Spinal cord (tissue), 10 donors: ENCODE results near the gene ASAP2. TPM values are rescaled to one million over a fixed set of nuclear protein-coding genes. Genes with fewer than 3 reads are reported as not detected.
A peak's percentile ranks its signal among the peaks of the same experiment; 100 is the strongest.

Experiments
- DNase-seq, 6 donors: peaks; one replicate each; pipeline versions ENCODE4 v3.0.0 to v3.0.0-alpha.2; 2013 to 2015; ENCODE audit warnings: low spot score in 6 of 6, low read depth in 4 of 6
- H3K27ac ChIP-seq: one replicate; pipeline ENCODE4 v1.5.1; 2013; ENCODE audit warnings: low read depth, low read length, control low read depth
- H3K27me3 ChIP-seq: one replicate; pipeline ENCODE4 v1.6.1; 2013; ENCODE audit warnings: low read length; ENCODE audit not compliant: control insufficient read depth, insufficient read depth
- H3K36me3 ChIP-seq: one replicate; pipeline ENCODE4 v1.6.1; 2013; ENCODE audit warnings: low read length; ENCODE audit not compliant: control insufficient read depth, insufficient read depth
- H3K4me1 ChIP-seq: one replicate; pipeline ENCODE4 v1.6.1; 2013; ENCODE audit warnings: low read length; ENCODE audit not compliant: control insufficient read depth, insufficient read depth
- H3K4me3 ChIP-seq: one replicate; pipeline ENCODE4 v1.5.1; 2013; ENCODE audit warnings: low read depth, low read length, control low read depth
- H3K9me3 ChIP-seq: one replicate; pipeline ENCODE4 v1.6.1; 2013; ENCODE audit warnings: low read length; ENCODE audit not compliant: control insufficient read depth, insufficient read depth
- WGBS: methylation state at CpG from one replicate; pipeline ENCODE4 v1.1.5; 2013; ENCODE audit warnings: missing lambda C conversion rate; ENCODE audit not compliant: insufficient coverage; 5-methylcytosine and 5-hydroxymethylcytosine counted together
- polyA plus RNA-seq, 2 donors: library from polyadenylated mRNA; unstranded; fragments of 120-200 nt; gene quantifications; one replicate each; pipeline ENCODE4 v1.2.1, GENCODE V29; 2013; ENCODE audit not compliant: insufficient read length in 2 of 2
- total RNA-seq, 2 donors: library from RNA; depleted of rRNA in 1 of 2; stranded (reverse); fragments of 120-200 nt in 1 of 2; fragments of >200 nt in 1 of 2; gene quantifications; one replicate each; pipeline versions ENCODE4 v1.2.3 to v1.2.4, GENCODE V29; 2013 to 2014
- donor health status: healthy.

Gene ASAP2
- total and polyA plus RNA-seq, 4 donors = 30.4 to 48.6 (median 32.5) TPM

GRCh38 chr2:9268301-9269080 lies 61.9 kb downstream of the ASAP2 start:
- Histone ChIP-seq H3K27me3 (no peaks in the 10 kb centered on the region), H3K27ac (no peak overlapping the region), H3K4me1 (peaks cover 19% of the 10 kb centered on the region), H3K9me3 (no peaks in the 10 kb centered on the region), H3K4me3 (no peak overlapping the region), H3K36me3 (no peaks in the 10 kb centered on the region)
- peak in 1 of 6 donors; percentile 24 for DNase-seq
- WGBS = 34% methylated on average over 15 of the region's 18 CpGs

DNA sequence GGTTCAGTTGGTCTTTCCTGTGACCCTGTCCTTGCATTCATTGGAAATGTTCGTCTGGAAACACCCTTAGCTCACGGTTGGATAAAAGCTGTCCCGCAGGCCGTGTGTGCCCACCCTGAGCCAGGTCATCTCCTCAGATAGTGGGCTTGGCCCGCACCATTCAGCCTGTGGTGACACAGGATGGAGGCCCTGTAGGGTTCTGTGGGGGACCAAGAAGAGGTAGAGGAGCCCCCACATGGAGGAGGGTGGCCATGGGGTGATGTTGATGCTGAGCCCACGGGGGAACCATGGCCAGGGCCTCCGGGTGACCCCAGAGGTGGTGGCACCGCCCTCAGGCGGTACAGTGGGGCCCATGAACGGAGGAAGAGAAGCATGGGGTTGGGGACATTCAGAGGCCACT lies 62.7 kb downstream of the ASAP2 start:
- Histone ChIP-seq H3K4me3 (no peak overlapping the region), H3K9me3 (no peaks in the 10 kb centered on the region), H3K4me1 (peaks cover 15% of the 10 kb centered on the region), H3K27me3 (no peaks in the 10 kb centered on the region), H3K27ac (no peak overlapping the region), H3K36me3 (no peaks in the 10 kb centered on the region)
- DNase-seq = no peak
- 84% methylated on average over 9 of the region's 10 CpGs for WGBS

GRCh38 chr2:9269695-9270360 lies 63.2 kb downstream of the ASAP2 start:
- Histone ChIP-seq H3K27me3 (no peaks in the 10 kb centered on the region), H3K4me3 (no peak overlapping the region), H3K27ac (no peak overlapping the region), H3K4me1 (peaks cover 15% of the 10 kb centered on the region), H3K36me3 (no peaks in the 10 kb centered on the region), H3K9me3 (no peaks in the 10 kb centered on the region)
- no peak for DNase-seq
- WGBS = 80% methylated on average over 1 of the region's 8 CpGs

DNA sequence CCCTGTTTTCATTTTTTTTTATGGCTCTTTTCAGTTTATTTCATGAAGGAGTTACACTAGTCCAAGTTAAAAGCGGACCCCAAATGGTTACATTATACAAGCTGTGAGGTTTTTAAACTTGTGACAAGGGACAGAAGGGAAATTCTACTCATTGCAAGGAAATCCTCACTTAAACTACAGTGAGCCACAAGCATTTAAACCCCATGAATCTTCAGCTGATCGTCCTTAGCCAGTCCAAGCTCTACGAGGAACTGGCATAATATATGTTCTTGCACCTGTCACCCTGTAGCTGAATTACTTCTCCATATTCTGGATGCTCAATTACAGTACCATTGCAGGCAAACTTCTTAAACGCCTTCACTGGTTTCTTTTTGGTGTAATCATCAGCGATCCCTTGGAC lies 64.5 kb downstream of the ASAP2 start:
- H3K27me3 ChIP-seq = no peaks in the 10 kb centered on the region
- H3K9me3 ChIP-seq = no peaks in the 10 kb centered on the region
- no peak overlapping the region for H3K27ac ChIP-seq
- no peak overlapping the region for H3K4me3 ChIP-seq
- H3K4me1 ChIP-seq = peaks cover 20% of the 10 kb centered on the region
- WGBS = 69% methylated on average over 4 of the region's 5 CpGs
- DNase-seq = no peak
- no peaks in the 10 kb centered on the region for H3K36me3 ChIP-seq

- H3K27ac ChIP-seq = no peak overlapping the region
- H3K9me3 ChIP-seq = no peaks in the 10 kb centered on the region
- no peaks in the 10 kb centered on the region for H3K27me3 ChIP-seq
- H3K4me1 ChIP-seq = peaks cover 20% of the 10 kb centered on the region
- no peak for DNase-seq
- H3K4me3 ChIP-seq = no peak overlapping the region
- H3K36me3 ChIP-seq = no peaks in the 10 kb centered on the region
- no CpG with 5 or more reads among the region's 5 CpGs for WGBS
These were observed 65.1 kb downstream of the ASAP2 start for GRCh38 chr2:9271691-9272090.

- no peak for DNase-seq
- Histone ChIP-seq H3K27ac (no peak overlapping the region), H3K4me1 (peaks cover 21% of the 10 kb centered on the region), H3K4me3 (no peak overlapping the region), H3K36me3 (no peaks in the 10 kb centered on the region), H3K27me3 (no peaks in the 10 kb centered on the region), H3K9me3 (no peaks in the 10 kb centered on the region)
- WGBS = 70% methylated on average over 5 of the region's 5 CpGs
These were observed 67.0 kb downstream of the ASAP2 start for GRCh38 chr2:9273486-9274130.

GRCh38 chr2:9274701-9275343 lies 68.2 kb downstream of the ASAP2 start:
- no peaks in the 10 kb centered on the region for H3K27me3 ChIP-seq
- whole genome bisulfite sequencing = 88% methylated on average over 3 of the region's 5 CpGs
- H3K4me3 ChIP-seq = no peak overlapping the region
- no peak for DNase-seq
- peaks cover 15% of the 10 kb centered on the region for H3K4me1 ChIP-seq
- no peaks in the 10 kb centered on the region for H3K9me3 ChIP-seq
- H3K36me3 ChIP-seq = peaks cover under 1% of the 10 kb centered on the region
- H3K27ac ChIP-seq = no peak overlapping the region

GRCh38 chr2:9275399-9275798 lies 68.8 kb downstream of the ASAP2 start:
- no peak for DNase-seq
- Histone ChIP-seq H3K27me3 (no peaks in the 10 kb centered on the region), H3K4me3 (no peak overlapping the region), H3K9me3 (no peaks in the 10 kb centered on the region), H3K27ac (no peak overlapping the region), H3K4me1 (peaks cover 15% of the 10 kb centered on the region), H3K36me3 (peaks cover 3% of the 10 kb centered on the region)
- 62% methylated on average over 3 of the region's 3 CpGs for WGBS

DNA sequence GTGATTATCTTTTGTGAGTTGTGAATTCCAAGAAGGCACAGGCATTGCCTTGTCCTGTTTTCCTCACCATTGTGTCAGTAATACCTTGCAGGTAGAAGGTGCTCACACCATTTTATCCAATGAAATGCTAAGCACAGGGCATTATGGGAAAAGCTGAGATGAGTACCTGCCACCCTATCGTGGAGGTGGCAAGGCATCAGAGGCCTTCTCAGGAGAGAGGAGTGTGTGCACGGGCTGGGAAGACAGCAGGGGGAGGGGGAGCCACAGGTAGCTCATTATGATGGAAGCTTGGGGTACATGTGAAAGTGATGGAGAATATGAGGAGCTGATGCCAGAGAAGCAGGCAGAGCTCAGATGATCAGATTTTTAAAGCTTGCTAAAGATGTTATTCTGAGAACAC lies 69.5 kb downstream of the ASAP2 start:
- H3K4me3 ChIP-seq = no peak overlapping the region
- WGBS = 74% methylated on average over 2 of the region's 2 CpGs
- H3K4me1 ChIP-seq = peaks cover 15% of the 10 kb centered on the region
- no peak for DNase-seq
- H3K27ac ChIP-seq = no peak overlapping the region
- peaks cover 3% of the 10 kb centered on the region for H3K36me3 ChIP-seq
- no peaks in the 10 kb centered on the region for H3K27me3 ChIP-seq
- H3K9me3 ChIP-seq = no peaks in the 10 kb centered on the region
